Stimulated activated CD8-positive, alpha-beta memory T cell treated with anti-CD3 and anti-CD28 coated beads, Interleukin-7, amount 100 ng/mL, for 48 hours (primary cell): Measurements from ENCODE around the gene SLC13A3.

Experiments
- DNase-seq, 2 donors: peaks; one replicate each; pipeline ENCODE4 v3.0.0-alpha.2; 2020; ENCODE audit warnings: low read depth in 1 of 2; ENCODE audit errors: extremely low read depth in 1 of 2

SLC13A3 gene

DNA sequence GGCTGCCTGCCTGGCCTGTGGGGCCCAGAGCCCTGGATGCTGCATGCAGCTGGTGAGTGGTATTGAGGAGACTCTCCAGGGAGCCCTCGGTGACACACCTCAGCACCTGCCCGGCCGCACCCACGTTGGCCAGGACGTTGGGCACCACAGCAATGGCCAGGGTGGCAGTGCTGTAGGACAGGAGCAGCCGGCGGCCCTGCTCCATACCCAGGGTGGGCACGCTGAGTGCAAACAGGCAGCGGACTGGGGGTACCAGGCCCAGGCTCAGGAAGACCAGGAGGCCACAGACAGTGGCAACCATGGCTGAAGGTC lies 105.5 kb downstream of the SLC13A3 start:
- no peak for DNase-seq

DNA sequence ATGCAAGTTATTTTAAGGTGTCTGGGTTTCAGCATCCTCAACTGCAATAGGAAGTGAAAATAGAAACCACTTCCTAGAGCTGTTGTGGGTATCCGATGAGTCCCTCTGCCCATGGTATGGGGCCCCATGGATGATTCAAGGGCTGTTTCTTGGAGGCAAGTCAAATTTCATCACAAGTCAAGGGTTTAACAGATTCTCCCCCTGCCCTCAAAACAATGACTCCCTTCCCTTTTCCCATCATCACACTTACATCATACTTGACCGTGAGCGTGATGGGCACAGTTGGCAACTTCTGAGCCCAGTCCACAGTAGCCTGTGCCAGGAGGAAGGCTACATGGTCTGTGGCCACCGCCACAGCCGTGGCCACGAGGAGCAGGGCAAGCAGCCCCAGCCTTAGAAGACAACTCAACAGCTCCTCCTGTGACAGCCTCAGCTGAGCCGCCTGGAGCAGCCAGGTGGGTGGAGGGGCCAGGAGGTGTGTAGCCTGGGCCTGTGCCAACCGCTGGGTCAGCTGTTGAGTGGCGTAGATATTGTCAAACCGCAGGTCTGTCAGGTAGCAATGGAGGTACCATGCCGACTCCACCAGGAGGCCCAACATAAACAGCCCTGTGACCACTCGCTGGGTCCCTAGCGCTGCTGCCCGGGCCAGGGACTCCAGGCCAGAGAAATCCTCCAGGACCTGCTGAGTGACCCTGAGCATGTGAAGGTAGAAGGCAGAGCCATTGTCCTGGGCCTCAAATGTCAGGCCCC lies 106.0 kb downstream of the SLC13A3 start:
- DNase-seq = peak; percentile 35 to 49

DNA sequence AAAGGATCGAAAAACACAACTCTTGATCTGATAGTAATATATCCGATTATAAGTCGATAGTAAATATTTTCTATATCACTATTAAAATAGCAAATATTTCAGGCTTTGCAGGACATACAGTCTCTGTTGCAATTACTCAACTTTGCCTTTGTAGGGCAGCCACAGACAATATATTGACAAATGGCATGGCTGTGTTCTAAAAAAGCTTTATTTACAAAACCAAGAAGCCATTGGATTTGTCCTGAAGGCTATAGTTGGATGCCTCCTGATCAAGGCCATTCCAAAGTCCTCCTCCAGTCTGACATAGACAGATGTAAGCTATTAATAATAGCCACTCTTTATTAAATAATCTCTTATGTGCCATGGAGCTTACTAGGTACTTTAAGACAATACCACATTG lies 106.7 kb downstream of the SLC13A3 start:
- DNase-seq = no peak

DNA sequence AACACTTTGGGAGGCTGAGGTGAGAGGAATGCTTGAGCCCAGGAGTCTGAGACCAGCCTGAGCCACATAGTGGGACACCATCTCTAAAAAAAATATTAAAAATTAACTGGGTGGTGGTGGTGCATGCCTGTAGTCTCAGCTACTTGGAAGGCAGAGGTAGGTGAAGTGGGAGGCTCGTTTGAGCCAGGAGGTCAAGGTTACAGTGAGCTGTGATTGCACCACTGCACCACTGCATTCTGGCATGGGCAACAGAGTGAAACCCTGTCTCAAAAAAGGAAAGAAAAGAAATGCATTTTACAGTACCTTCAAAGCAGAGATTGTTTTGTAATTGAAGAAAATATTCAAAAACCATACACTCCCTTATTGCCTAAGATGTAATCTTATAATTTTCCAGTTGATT lies 107.3 kb downstream of the SLC13A3 start:
- DNase-seq = no peak

DNA sequence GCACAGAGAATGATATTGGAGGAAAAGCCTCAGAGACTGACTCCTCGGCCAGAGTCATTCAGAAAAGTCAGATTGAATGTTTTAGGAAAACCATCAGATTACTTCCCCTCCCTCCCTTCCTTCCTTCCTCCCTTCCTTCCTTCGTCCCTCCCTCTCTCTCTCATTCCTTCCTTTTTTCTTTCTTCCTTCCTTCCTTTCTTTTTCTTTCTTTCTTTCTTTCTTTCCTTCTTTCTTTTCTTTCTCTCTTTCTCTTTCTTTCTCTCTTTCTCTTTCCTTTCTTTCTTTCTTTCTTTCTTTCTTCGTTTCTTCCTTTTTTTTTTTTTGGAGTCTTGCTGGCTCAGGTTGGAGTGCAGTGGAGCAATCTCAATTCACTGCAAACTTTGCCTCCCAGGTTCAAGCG lies 108.2 kb downstream of the SLC13A3 start:
- DNase-seq = no peak

DNA sequence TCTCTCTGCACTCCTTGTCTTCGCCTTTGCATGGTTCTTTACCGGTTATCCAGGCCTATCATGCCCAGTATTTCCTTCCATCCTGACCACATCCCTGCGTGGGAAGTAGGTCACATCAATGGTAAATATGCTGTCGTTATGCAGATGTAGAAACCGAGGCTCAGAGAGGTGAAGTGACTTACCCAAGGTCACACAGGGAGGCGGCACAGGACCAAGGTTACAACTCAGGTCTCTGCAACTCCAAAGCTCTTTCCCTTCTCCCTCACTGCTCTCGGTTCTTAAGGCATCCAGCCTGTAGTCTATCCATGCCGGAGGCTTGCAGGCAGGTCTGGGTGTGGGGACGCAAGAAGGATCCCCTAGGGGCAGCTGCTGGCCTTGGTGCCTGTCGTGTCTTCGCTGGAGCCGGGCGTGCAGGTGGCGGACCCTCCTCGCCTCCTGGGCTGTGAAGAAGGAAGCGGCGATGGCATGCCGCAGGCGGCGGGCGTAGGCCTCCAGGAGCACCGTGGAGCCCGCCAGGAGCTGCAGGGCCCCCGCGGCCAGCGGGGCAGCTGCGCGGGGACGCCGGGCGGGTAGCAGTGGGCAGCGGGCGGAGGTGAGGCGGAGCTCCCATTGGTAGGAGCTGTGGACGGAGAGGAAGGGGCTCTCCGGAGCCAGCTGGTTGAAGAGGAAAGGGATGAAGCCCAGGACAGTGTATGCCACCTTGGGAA lies 109.9 kb downstream of the SLC13A3 start:
- DNase-seq = no peak

DNA sequence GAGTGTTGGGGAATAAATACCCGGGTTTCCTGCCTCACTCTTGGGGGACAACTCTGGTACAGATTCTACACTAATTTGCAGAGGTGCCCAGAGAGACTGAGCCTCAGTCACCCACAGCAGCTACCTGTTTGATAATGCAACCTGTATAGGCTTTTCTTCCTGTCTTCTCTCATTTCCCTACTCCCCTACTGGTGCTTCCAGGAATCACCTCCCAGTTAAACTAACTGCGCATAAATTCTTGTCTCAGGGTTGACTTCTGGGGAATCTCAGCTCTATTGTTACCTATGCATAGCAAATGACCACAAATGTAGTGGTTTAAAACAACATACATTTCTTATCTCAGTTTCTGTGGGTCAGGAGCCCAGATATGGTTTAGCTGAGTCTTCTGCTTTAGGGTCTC lies 112.1 kb downstream of the SLC13A3 start:
- no peak for DNase-seq

DNA sequence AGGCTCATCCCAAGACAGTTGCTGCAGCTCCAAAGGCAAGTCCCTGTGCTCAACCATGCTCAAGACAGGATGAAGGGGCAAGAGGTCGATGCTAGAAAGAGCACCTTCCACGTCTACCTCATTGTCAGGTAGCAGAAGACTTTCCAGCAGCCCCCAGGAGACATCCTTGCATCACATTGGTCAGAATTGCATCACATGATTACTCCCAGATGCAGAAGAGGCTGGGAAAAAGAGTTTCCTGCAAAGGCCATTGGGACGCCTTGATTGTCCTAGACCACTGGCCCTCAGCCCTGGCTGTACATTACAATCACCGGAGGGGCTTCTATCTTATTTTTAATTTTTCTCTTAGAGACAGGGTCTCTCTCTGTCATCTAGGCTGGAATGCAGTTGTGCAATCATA lies 120.6 kb downstream of the SLC13A3 start:
- DNase-seq = no peak

DNA sequence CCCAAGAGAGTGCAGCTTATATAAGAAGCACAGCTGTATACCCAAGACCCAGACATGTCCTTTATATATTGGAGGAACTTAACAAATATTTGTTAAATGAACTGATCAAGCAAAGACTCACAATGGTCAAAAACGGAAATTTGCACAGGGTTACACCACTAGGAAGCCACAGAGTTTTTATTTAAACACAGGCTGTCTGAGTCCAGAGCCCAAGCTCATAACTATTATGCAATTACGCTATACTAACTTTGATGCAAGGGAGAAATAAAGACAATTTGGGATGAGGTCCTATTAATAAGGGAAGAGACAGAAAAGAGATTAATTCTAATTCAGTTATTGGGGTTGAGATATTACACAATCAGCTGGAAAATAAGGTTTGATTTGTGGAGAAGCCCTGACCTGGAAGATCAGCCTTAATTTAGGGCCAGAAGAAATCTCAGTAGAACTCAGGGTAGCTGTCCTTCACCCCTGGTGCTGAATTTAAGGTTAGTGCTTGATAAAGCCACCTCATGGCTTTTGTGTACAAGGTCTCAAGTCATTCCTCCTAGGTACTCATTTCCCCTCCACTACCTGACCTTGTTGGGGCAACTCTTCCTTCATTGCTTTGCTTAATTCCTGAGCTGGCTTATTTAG lies 127.4 kb downstream of the SLC13A3 start:
- DNase-seq = no peak

DNA sequence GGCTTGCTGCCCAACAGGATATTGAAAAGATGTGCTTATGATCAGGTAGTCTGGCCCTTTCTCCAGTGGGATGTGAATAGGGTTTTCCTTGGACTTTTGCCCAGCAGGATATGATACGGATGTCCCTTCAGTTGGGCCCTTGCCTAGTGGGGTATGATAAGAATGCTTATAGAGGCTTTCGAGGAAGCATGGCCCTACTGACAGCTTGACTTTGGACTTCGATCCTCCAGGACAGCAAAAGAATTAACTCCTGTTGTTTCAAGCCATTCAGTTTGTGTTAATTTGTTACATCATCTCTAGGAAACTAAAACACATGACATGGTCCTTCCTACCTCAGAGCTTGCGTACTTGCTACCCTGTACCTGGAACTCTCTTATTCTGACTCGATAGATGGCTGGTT lies 128.2 kb downstream of the SLC13A3 start:
- DNase-seq = no peak

DNA sequence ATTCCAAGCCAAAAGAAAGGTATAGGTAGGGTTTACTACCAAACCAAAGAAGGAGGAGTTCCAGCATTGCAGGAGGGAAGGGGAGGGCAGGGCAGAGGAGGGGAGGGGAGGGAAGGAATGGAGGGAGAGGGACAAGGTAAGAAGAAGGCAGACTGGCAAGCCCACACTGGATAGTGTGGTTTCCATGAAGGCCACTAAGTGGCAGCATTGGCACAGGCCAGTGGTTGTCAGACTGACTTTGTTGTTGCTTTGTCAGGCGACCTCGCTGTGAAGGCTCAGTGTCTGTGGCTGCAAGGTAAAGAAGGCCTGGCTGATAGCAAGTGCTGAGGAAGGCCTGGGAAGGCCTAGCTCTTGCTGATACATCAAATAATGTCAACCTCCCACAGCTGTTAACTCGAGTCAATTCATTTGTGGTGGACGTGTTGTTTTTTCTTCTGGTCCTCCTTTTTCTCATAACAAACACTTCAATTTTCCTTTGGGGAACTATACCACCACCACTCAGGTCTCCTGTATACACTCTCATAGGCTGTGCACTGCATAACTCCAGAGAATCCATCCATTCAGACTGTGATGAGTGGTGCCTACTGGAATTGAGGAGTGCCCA lies 130.2 kb downstream of the SLC13A3 start:
- DNase-seq = no peak

DNA sequence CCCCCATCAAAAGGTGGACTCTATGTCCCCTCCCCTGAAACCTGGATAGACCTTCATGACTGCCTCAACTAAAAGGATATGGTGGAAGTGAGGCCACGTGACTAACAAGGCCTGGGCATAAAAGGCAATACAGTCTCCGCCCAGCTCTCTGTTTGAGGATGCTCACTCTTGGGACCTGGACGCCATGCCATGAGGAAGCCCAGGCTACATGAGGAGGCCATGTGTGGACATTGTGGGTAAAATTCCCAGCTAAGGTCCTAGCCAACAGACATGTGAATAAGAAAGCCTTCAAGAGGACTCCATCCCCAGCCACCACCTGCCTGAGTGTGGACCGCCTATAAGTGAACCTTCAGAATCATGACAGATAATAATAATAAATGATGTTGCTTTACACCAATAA lies 130.7 kb downstream of the SLC13A3 start:
- no peak for DNase-seq

DNA sequence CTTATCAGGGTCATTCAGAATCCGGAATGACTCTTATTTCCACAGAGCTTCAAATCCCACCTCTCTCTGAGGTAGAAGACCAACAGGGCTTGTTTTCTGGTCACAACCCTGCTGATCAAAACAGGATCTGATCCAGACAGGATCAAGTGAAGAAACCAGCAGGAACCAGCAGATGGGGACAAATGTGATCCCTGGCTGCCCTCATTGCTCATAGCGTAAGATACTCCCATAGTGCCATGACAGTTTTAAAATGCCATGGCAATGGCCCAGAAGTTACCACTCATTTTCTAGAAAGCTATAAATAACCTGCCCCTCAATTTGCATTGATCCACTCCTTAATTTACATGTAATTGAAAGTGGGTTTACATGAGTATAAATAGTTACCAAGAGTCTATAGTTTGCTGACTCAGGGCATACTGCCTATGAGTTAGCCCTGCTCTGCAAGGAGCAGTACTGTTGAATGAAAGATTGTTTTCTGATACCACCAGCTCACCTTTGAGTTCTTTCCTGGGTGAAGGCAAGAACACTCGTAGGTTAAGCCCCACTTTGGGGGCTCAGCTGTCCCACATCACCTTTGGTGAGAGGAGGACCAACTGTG lies 131.7 kb downstream of the SLC13A3 start:
- no peak for DNase-seq

DNA sequence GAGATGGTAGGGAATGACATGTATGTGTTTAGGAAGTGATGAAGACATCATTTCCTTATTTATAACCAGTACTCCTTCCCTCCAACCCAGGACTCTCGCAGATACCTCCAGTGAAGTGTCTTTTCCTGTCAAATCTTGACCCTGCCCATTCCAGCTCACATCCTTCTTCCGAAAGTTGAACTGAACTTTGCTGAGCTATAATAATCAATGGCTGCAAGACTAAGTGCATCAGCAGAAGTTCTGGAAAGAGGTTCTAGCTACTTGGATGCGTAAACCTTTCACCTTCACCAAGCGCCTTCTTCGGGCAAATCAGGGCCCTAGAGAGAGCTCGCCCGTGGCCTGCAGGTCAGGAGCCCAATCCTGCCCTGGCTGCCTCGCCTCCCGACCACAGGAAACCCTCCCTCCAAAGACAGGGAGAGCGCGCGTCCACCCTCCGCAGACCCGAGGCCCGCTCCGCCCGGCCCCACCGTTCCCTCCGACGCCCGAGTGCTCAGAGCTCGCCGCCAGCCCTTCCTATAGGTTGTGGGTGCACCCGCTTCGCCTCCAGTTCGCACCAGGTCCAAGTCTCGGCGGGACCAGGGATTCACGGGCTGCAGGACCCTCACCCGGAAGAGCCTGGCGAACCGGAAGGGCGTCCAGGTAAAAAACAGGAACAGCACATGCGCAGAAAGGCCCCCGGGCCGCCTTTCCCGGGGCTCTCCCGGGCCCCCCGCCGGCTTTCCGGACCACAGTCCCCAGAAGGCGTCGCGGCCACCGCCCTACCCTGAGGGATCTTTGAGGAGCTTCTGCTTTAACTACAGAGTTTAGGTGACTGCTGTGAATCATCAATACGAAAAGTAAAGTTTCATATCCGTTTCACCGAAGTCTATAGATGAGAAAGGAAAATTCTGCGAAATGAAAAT lies 138.1 kb downstream of the SLC13A3 start, which contains the start of gene ZNF334:
ZNF334 (minus strand) TSS at position 617 of the 902 bp plus-strand sequence. CDS start 1,457 bp downstream, outside the sequence.
- peak; percentile 35 to 47 for DNase-seq

DNA sequence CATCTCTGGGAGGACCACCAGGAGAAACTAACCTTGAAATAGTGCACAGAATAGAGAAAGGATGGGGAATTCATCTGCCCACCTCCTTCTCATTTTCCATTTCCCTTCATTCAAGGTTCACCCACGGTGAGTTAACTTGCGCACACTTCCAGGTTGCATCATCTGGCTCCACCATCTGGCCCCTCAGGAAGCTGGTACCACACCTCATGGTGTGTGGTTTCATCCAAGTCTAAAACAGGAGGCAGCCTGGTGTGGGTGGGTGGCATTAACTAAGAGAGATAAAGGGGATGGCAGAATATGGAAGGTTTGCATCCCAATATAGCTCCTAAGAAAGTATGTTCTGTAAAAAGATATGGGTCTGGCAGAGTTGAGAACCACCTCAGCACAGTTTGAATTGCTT lies 141.7 kb downstream of the SLC13A3 start:
- DNase-seq = no peak
